Measurements from ENCODE around the gene BCORL1. TPM values are rescaled to one million over a fixed set of nuclear protein-coding genes. Genes with fewer than 3 reads are reported as not detected.

The BCORL1 gene
- total RNA-seq, 4 donors from 2014 or later: 4.3 to 10.0 (median 7.9) TPM

DNA sequence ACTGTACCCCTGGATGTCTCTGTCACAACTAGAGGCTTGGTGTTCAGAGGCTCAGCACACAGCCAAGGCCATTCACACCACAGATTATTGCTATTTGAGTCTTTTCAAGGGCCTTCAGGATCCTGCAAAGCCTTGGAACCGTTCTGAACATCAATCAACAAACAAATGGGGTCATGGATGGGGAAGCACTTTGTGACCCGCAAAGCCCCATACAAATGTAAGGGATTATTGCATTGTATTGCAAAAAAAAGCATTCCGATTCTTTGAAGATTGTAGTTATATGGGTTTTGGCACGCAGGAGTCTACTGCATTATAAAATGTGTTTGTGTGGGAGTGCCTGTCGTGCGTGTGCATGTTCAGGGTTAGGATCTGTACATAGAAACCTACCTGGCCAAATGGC, 17.3 kb upstream of the BCORL1 start:
- TF ChIP-seq POLR2A (IDR thresholded peaks at IDR 0.05): no peak
- TF ChIP-seq, protein P1, sequence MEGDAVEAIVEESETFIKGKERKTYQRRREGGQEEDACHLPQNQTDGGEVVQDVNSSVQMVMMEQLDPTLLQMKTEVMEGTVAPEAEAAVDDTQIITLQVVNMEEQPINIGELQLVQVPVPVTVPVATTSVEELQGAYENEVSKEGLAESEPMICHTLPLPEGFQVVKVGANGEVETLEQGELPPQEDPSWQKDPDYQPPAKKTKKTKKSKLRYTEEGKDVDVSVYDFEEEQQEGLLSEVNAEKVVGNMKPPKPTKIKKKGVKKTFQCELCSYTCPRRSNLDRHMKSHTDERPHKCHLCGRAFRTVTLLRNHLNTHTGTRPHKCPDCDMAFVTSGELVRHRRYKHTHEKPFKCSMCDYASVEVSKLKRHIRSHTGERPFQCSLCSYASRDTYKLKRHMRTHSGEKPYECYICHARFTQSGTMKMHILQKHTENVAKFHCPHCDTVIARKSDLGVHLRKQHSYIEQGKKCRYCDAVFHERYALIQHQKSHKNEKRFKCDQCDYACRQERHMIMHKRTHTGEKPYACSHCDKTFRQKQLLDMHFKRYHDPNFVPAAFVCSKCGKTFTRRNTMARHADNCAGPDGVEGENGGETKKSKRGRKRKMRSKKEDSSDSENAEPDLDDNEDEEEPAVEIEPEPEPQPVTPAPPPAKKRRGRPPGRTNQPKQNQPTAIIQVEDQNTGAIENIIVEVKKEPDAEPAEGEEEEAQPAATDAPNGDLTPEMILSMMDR (IDR thresholded peaks at IDR 0.05): no peak
- intact Hi-C loops (cut with DNase I; ENCODE audit: low total_unique reads): no loop called here
- DNase-seq (ENCODE audit: low spot score in 2 of 2): no peak
- 78 to 81% methylated on average over 6 of the region's 6 CpGs for WGBS, 2 donors
- no peak overlapping the region for H3K4me3 ChIP-seq (ENCODE audit: low read depth, poor library complexity, severe bottlenecking)

DNA sequence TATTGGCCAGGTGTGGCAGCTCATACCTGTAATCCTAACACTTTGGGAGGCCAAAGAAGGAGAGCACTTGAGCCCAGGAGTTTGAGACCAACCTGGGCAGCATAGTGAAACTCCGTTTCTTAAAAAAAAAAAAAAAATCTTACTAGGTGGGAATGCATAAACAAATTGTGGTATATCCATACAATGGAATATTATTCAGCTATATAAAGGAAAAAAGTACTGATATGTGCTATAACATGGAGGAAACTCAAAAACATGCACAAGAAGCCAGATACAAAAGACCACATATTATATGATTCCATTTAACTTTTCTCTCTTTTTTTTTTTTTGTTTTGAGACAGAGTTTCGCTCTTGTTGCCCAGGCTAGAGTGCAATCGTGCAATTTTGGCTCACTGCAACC, 13.5 kb upstream of the BCORL1 start:
- 82 to 97% methylated on average over 3 of the region's 3 CpGs for WGBS, 2 donors
- DNase-seq (ENCODE audit: low spot score in 2 of 2): no peak
- H3K4me3 ChIP-seq (ENCODE audit: low read depth, poor library complexity, severe bottlenecking): no peak overlapping the region
- intact Hi-C loops (cut with DNase I; ENCODE audit: low total_unique reads): no loop called here
- TF ChIP-seq, protein P1 (IDR thresholded peaks at IDR 0.05): no peak
- no peak for TF ChIP-seq POLR2A (IDR thresholded peaks at IDR 0.05)

DNA sequence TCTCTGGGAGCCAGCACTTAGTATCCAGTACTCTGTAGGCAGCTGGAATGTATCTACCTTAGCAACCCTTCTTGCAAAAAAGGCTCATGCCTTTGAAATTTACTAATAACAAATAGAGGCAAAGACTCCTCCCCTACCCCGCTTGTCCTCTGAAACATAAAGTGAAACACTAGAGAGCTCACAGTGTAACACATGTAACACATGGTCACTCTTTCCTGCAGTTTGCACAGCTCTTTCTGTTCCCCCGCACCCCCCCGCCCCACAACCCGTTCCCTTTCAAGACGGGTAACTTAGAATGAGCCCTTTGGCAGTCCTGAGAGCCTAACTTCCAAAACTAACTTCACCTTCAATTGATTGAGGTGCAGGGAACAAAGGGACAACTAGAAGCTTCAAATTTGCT, 6.0 kb upstream of the BCORL1 start:
- WGBS, 2 donors: 70 to 76% methylated on average over 5 of the region's 5 CpGs

DNA sequence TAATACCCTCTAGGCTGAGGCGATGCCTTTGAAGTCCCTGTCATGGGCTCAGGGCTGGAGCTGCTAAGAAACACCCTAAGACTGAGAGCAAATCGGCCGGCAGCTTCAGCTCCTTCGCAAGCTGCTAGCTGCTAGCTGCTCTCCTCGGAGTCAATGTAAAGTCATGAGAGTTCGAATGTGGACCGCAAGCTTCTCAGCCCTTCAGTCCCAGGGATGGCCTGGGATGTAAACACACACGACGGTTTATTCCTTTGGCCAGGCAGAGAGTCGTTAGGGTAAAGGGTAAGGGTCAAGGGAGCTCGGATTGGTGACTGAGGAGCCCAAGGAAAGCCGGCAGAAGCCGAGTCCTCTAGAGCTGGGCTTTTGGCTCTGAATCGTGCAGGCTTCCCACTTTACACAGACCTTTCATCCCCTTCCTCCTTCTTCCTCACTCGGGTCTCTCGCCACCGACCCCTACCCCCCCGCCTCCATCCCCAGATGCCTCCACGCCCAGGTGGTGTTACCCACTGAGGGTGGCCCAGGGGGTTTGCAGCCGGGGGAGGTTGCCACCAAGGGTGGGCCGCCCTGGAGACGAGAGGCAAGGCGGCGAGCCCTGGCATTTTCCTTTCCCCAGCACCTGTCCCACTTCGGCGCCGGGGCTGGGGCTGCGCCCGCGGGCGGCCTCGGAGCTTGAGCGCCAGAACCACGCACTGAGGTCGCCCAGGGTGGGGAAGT, 3.1 kb upstream of the BCORL1 start:
- intact Hi-C loops (cut with DNase I; ENCODE audit: low total_unique reads): no loop called here
- 17 to 33% methylated on average over 20 to 29 of the region's 35 CpGs for WGBS, 2 donors
- no peak overlapping the region for H3K4me3 ChIP-seq (ENCODE audit: low read depth, poor library complexity, severe bottlenecking)
- TF ChIP-seq, protein P1 (IDR thresholded peaks at IDR 0.05): no peak
- TF ChIP-seq POLR2A (IDR thresholded peaks at IDR 0.05): no peak
- no peak for DNase-seq (ENCODE audit: low spot score in 2 of 2)

More for the DNA sequence above, 6.0 kb upstream of the BCORL1 start:
- DNase-seq (ENCODE audit: low spot score in 2 of 2): no peak
- TF ChIP-seq POLR2A (IDR thresholded peaks at IDR 0.05): no peak
- TF ChIP-seq, protein P1 (IDR thresholded peaks at IDR 0.05): no peak
- intact Hi-C loops (cut with DNase I; ENCODE audit: low total_unique reads): no loop called here
- no peak overlapping the region for H3K4me3 ChIP-seq (ENCODE audit: low read depth, poor library complexity, severe bottlenecking)

DNA sequence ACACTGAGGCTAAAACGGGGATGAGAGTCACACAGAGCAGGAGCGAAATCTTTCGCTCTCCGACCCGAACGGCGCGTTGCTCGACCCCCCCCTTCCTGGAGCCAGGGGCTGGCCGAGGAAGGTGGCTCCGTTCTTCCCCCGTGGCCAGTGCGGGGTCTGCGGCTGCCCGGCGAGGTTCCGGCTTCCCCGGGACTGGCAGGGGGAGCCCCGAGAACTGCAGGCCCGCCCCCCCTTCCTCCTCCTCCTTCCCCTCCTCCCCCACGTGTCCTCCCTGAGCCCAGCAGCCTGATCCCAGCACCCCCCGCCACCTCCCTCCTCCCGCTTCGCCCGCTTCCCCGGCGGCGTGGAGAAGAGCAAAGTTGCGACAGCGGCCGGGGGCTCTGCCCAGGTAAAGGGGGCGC, 2.4 kb upstream of the BCORL1 start:
- intact Hi-C loops (cut with DNase I; ENCODE audit: low total_unique reads): no loop called here
- TF ChIP-seq POLR2A (IDR thresholded peaks at IDR 0.05): no peak
- TF ChIP-seq, protein P1 (IDR thresholded peaks at IDR 0.05): no peak
- WGBS, 2 donors: 0 to 40% methylated on average over 11 to 21 of the region's 32 CpGs
- peak overlapping the region; percentile 17 for H3K4me3 ChIP-seq (ENCODE audit: low read depth, poor library complexity, severe bottlenecking)
- DNase-seq (ENCODE audit: low spot score in 2 of 2): peak in 1 of 2 donors; percentile 89
